ENCODE data around the gene CEACAM18.

Gene CEACAM18

GRCh38 chr19:51524666-51525264 lies 46.4 kb downstream of the CEACAM18 start:
- Histone ChIP-seq H3F3A (ENCODE audit: insufficient read depth, low read length) (no peaks in the 10 kb centered on the region), H3K4me2 (ENCODE audit: low read length) (no peak overlapping the region), H2AFZ (ENCODE audit: low read length) (no peak overlapping the region), H3K27me3 (ENCODE audit: insufficient read depth, low read length) (peaks cover 6% of the 10 kb centered on the region; the same call in 1 of the 2 replicates), H3K79me2 (ENCODE audit: insufficient read depth, low read length) (no peaks in the 10 kb centered on the region), H3K4me3 (ENCODE audit: low read depth, low read length, poor library complexity, severe bottlenecking) (no peak overlapping the region), H4K20me1 (ENCODE audit: insufficient read depth, low read length) (no peaks in the 10 kb centered on the region), H3K9ac (ENCODE audit: low read length) (no peak overlapping the region), H3K4me1 (ENCODE audit: insufficient read depth, low read length, severe bottlenecking) (no peaks in the 10 kb centered on the region), H3K27ac (ENCODE audit: low read depth, low read length, poor library complexity, severe bottlenecking) (no peak overlapping the region), H3K36me3 (ENCODE audit: insufficient read depth, low read length) (no peaks in the 10 kb centered on the region), H3K9me2 (ENCODE audit: low read depth, low read length) (no peaks in the 10 kb centered on the region), H3K9me3 (ENCODE audit: low read length) (no peaks in the 10 kb centered on the region)
- no peak for TF ChIP-seq EZH2 (IDR thresholded peaks at IDR 0.05; ENCODE audit: borderline replicate concordance, low read length)
- TF ChIP-seq, protein P1, sequence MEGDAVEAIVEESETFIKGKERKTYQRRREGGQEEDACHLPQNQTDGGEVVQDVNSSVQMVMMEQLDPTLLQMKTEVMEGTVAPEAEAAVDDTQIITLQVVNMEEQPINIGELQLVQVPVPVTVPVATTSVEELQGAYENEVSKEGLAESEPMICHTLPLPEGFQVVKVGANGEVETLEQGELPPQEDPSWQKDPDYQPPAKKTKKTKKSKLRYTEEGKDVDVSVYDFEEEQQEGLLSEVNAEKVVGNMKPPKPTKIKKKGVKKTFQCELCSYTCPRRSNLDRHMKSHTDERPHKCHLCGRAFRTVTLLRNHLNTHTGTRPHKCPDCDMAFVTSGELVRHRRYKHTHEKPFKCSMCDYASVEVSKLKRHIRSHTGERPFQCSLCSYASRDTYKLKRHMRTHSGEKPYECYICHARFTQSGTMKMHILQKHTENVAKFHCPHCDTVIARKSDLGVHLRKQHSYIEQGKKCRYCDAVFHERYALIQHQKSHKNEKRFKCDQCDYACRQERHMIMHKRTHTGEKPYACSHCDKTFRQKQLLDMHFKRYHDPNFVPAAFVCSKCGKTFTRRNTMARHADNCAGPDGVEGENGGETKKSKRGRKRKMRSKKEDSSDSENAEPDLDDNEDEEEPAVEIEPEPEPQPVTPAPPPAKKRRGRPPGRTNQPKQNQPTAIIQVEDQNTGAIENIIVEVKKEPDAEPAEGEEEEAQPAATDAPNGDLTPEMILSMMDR (IDR thresholded peaks at IDR 0.05; ENCODE audit: low read length), result no peak

DNA sequence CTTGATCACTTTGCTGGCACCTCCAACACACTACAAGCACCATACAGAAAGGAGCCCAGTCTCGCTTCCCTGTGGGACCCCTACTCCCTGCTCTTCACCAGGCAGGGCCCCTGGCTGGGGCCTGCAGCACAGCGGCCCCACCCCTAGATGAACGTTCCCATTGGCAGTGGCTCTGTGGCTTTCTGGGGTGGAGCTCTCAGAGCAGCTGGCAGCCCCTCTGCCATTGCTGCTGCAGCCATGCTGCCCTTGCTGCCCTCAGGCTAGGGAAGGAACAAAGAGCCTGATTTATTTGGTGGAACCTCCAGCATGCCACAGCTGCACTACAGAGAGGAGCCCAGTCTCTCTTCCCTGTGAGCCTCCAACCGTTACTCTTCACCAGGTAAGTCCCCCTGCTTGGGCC lies 47.3 kb downstream of the CEACAM18 start:
- no peak overlapping the region for H3K27ac ChIP-seq (ENCODE audit: low read depth, low read length, poor library complexity, severe bottlenecking)

GRCh38 chr19:51529301-51529700 lies 51.0 kb downstream of the CEACAM18 start:
- peaks cover 6% of the 10 kb centered on the region; the same call in 1 of the 2 replicates for H3K27me3 ChIP-seq (ENCODE audit: insufficient read depth, low read length)

More for the DNA sequence above, 47.3 kb downstream of the CEACAM18 start:
- no peaks in the 10 kb centered on the region for H3K9me3 ChIP-seq (ENCODE audit: low read length)
- H3F3A ChIP-seq (ENCODE audit: insufficient read depth, low read length), result no peaks in the 10 kb centered on the region
- TF ChIP-seq, protein P1 (IDR thresholded peaks at IDR 0.05; ENCODE audit: low read length), result no peak
- no peak for TF ChIP-seq EZH2 (IDR thresholded peaks at IDR 0.05; ENCODE audit: borderline replicate concordance, low read length)
- H4K20me1 ChIP-seq (ENCODE audit: insufficient read depth, low read length), result no peaks in the 10 kb centered on the region
- no peak overlapping the region for H3K4me2 ChIP-seq (ENCODE audit: low read length)
- peaks cover 6% of the 10 kb centered on the region; the same call in 1 of the 2 replicates for H3K27me3 ChIP-seq (ENCODE audit: insufficient read depth, low read length)
- no peaks in the 10 kb centered on the region for H3K4me1 ChIP-seq (ENCODE audit: insufficient read depth, low read length, severe bottlenecking)
- H3K9me2 ChIP-seq (ENCODE audit: low read depth, low read length), result no peaks in the 10 kb centered on the region
- no peak overlapping the region for H2AFZ ChIP-seq (ENCODE audit: low read length)
- no peaks in the 10 kb centered on the region for H3K36me3 ChIP-seq (ENCODE audit: insufficient read depth, low read length)
- no peak overlapping the region for H3K4me3 ChIP-seq (ENCODE audit: low read depth, low read length, poor library complexity, severe bottlenecking)
- no peaks in the 10 kb centered on the region for H3K79me2 ChIP-seq (ENCODE audit: insufficient read depth, low read length)
- H3K9ac ChIP-seq (ENCODE audit: low read length), result no peak overlapping the region

More at GRCh38 chr19:51529301-51529700, 51.0 kb downstream of the CEACAM18 start:
- H3K4me3 ChIP-seq (ENCODE audit: low read depth, low read length, poor library complexity, severe bottlenecking), result no peak overlapping the region
- TF ChIP-seq, protein P1 (IDR thresholded peaks at IDR 0.05; ENCODE audit: low read length), result no peak
- no peak for TF ChIP-seq EZH2 (IDR thresholded peaks at IDR 0.05; ENCODE audit: borderline replicate concordance, low read length)
- H3K9ac ChIP-seq (ENCODE audit: low read length), result no peak overlapping the region
- no peaks in the 10 kb centered on the region for H3K36me3 ChIP-seq (ENCODE audit: insufficient read depth, low read length)
- no peaks in the 10 kb centered on the region for H3K4me1 ChIP-seq (ENCODE audit: insufficient read depth, low read length, severe bottlenecking)
- H3K9me3 ChIP-seq (ENCODE audit: low read length), result no peaks in the 10 kb centered on the region
- no peak overlapping the region for H3K27ac ChIP-seq (ENCODE audit: low read depth, low read length, poor library complexity, severe bottlenecking)
- H3K79me2 ChIP-seq (ENCODE audit: insufficient read depth, low read length), result no peaks in the 10 kb centered on the region
- no peak overlapping the region for H3K4me2 ChIP-seq (ENCODE audit: low read length)
- H3F3A ChIP-seq (ENCODE audit: insufficient read depth, low read length), result no peaks in the 10 kb centered on the region
- no peaks in the 10 kb centered on the region for H4K20me1 ChIP-seq (ENCODE audit: insufficient read depth, low read length)
- no peak overlapping the region for H2AFZ ChIP-seq (ENCODE audit: low read length)
- no peaks in the 10 kb centered on the region for H3K9me2 ChIP-seq (ENCODE audit: low read depth, low read length)
